ENCODE results near the gene CHDH. TPM values are rescaled to one million over a fixed set of nuclear protein-coding genes. Genes with fewer than 3 reads are reported as not detected.
A peak's percentile ranks its signal among the peaks of the same experiment; 100 is the strongest.

The CHDH gene, protein sequence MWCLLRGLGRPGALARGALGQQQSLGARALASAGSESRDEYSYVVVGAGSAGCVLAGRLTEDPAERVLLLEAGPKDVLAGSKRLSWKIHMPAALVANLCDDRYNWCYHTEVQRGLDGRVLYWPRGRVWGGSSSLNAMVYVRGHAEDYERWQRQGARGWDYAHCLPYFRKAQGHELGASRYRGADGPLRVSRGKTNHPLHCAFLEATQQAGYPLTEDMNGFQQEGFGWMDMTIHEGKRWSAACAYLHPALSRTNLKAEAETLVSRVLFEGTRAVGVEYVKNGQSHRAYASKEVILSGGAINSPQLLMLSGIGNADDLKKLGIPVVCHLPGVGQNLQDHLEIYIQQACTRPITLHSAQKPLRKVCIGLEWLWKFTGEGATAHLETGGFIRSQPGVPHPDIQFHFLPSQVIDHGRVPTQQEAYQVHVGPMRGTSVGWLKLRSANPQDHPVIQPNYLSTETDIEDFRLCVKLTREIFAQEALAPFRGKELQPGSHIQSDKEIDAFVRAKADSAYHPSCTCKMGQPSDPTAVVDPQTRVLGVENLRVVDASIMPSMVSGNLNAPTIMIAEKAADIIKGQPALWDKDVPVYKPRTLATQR
- total RNA-seq = 3.2 to 3.9 TPM (median 3.6 TPM) in 3 replicates

DNA sequence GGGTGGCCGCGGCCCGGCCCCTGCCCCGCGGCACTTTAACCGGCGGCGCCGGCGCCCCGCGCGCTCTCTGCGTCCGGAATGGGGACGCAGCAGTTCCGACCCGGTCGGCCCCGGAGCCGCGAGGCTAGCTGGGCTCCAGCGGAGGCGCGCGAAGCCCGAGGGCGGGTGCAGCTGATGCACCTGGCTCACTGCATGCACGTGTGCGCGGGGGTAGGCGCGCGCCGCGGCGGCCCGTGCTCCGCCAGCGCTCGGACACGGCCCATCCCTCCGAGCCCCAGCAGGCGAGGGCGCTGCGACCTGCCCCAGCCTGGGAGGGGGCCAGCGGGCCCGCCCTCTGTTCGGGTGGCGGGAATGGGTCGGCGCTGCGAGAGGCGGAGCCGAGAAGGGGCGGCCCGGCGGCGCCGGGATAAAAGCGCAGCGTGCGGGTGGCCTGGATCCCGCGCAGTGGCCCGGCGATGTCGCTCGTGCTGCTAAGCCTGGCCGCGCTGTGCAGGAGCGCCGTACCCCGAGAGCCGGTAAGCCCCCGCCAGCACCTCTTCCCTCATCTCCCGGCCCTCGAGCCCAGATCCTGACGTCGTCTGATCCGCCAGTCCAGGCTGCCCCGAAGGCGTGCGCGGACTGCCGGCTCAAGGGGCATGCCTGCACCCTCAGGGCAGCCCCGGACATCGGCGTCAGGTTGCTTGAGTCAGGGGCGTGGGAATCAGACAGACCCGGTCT, at the start of gene CHDH, which contains the start of gene IL17RB:
TSS of gene CHDH (minus strand) at position 286 of the 717 bp plus-strand sequence. CDS start 22,411 bp downstream, outside the sequence.
TSS of gene IL17RB (plus strand) at position 435 of the 717 bp plus-strand sequence. CDS start at position 456, 21 bp downstream.
- DNase-seq (ENCODE audit: low spot score in 2 of 2, unreplicated experiment in 2 of 2) = peak in 1 of 2 experiments; percentile 43

DNA sequence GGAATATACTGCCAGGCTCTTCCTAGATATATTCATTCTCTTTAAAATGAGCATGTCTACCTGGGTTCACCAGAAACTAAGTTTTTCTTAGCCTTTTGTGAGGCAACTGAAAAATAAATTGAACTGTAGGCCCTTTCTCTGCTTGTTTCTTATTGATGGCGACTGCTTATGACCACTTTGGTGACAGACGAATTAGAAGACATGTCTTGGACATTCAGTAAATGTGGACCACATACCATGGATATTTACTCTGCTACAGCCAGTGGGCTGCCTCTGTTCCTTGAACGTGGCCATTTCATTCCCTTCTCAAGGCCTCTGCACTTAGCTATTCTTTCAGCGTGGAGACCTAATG, 46.0 kb upstream of the CHDH start:
- peaks cover 1% of the 10 kb centered on the region for H3K36me3 Mint-ChIP-seq
- peaks cover 30% of the 10 kb centered on the region for H3K4me1 Mint-ChIP-seq
- peaks cover 34% of the 10 kb centered on the region for H3K27me3 Mint-ChIP-seq (ENCODE audit: low read depth)
- TF ChIP-seq, protein P1, sequence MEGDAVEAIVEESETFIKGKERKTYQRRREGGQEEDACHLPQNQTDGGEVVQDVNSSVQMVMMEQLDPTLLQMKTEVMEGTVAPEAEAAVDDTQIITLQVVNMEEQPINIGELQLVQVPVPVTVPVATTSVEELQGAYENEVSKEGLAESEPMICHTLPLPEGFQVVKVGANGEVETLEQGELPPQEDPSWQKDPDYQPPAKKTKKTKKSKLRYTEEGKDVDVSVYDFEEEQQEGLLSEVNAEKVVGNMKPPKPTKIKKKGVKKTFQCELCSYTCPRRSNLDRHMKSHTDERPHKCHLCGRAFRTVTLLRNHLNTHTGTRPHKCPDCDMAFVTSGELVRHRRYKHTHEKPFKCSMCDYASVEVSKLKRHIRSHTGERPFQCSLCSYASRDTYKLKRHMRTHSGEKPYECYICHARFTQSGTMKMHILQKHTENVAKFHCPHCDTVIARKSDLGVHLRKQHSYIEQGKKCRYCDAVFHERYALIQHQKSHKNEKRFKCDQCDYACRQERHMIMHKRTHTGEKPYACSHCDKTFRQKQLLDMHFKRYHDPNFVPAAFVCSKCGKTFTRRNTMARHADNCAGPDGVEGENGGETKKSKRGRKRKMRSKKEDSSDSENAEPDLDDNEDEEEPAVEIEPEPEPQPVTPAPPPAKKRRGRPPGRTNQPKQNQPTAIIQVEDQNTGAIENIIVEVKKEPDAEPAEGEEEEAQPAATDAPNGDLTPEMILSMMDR (IDR thresholded peaks at IDR 0.05; ENCODE audit: unreplicated experiment) = no peak
- DNase-seq (ENCODE audit: low spot score in 2 of 2, unreplicated experiment in 2 of 2) = no peak
- peak overlapping the region; percentile 98 for H3K4me3 Mint-ChIP-seq
- peak overlapping the region; percentile 100 for H3K27ac Mint-ChIP-seq
- no peaks in the 10 kb centered on the region for H3K9me3 Mint-ChIP-seq

More for the DNA sequence above, at the start of gene CHDH, which contains the start of gene IL17RB:
- H3K4me1 Mint-ChIP-seq = peaks cover 17% of the 10 kb centered on the region
- no peak within 1 kb of the TSS for H3K27ac Mint-ChIP-seq
- H3K36me3 Mint-ChIP-seq = no peaks in the 10 kb centered on the region
- peak within 1 kb of the TSS; percentile 67 for H3K4me3 Mint-ChIP-seq
- TF ChIP-seq, protein P1 (IDR thresholded peaks at IDR 0.05; ENCODE audit: unreplicated experiment) = no peak
- no peaks in the 10 kb centered on the region for H3K9me3 Mint-ChIP-seq
- H3K27me3 Mint-ChIP-seq (ENCODE audit: low read depth) = peaks cover 34% of the 10 kb centered on the region

DNA sequence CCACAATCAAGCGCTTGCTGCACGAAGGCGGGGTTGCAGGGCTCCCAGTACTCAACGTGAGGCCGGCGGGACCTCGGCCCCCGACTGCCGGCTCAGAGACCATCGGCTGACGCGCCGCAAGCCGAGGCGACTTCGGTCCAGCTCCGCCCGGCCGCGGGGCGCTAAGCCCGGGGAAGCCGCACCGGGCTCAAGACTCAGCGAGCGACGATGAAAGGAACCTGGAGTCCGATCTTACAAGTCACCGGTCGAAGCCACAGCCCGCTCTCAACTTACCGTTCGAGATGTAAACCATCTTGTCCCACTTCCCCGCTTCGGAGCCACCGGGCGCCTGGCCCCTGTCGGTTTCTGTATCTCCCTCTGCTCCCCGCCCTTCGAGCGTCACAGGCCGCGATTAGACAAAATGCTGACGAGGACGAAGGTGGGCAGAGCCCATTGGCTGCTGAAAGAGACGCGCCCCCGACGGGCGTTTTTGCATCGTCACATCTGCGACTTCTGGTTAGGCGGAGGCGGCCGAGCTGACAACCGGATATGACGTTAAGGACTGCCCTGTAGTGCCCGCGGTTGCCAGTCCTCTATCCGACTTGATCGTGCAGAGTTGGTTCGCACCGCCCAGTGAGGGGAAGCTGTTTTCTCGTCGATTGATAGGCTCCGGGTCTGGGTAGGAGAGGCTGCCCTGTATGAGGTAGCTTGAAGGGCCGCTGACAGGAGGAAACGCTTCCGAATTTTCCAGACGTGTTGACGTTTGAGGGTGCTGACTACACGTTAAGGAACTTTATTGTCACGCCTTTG, 45.5 kb upstream of the CHDH start, which contains the start of gene SELENOK:
TSS of gene SELENOK (minus strand) at position 363 of the 789 bp plus-strand sequence.
- Mint-ChIP-seq H3K27ac (peak within 1 kb of the TSS; percentile 100), H3K4me1 (peaks cover 30% of the 10 kb centered on the region), H3K36me3 (peaks cover 5% of the 10 kb centered on the region), H3K4me3 (peak within 1 kb of the TSS; percentile 98), H3K9me3 (no peaks in the 10 kb centered on the region), H3K27me3 (ENCODE audit: low read depth) (peaks cover 29% of the 10 kb centered on the region)
- DNase-seq (ENCODE audit: low spot score in 2 of 2, unreplicated experiment in 2 of 2) = peak; percentile 93
- TF ChIP-seq, protein P1 (IDR thresholded peaks at IDR 0.05; ENCODE audit: unreplicated experiment) = no peak

DNA sequence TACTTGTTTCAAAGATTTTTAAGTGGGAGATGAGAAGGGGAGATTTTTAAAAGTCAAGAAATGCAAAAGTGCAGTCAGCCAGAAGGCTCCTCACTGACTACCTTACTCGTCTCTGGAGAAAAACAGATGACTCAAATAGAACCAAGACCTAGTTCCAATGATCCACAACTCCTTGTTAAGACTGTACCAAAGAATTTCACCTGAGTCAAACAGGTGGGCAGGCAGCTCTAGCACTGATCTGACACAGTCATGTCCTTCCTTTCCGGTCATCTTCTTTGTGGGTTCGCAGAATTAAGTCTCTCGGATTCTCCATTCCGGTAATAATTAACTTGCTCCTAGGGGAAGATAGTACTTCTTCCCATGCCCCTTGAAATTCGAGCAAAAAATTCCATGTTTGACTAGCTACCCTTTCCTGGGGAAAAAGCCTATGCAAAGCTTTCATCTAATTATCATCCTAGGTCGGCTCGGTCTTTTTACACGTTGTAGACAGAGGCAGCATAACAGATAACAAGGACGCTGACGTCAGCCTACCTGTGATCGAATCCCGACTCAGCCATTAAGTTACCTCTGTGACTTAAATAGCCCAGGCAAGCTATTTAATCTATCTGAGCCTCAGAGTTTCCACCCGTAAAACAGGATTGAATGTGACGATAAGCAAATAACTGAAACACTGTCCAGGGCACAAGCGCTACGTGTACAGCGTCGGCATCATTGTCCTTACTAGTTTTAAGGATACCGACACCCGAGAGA, 44.7 kb upstream of the CHDH start:
- Mint-ChIP-seq H3K9me3 (no peaks in the 10 kb centered on the region), H3K36me3 (peaks cover 6% of the 10 kb centered on the region), H3K4me3 (peak overlapping the region; percentile 98), H3K4me1 (peaks cover 30% of the 10 kb centered on the region), H3K27ac (peak overlapping the region; percentile 100), H3K27me3 (ENCODE audit: low read depth) (peaks cover 24% of the 10 kb centered on the region)
- no peak for DNase-seq (ENCODE audit: low spot score in 2 of 2, unreplicated experiment in 2 of 2)
- TF ChIP-seq, protein P1 (IDR thresholded peaks at IDR 0.05; ENCODE audit: unreplicated experiment) = peak; percentile 7
